H7 (cell line): ENCODE results near the gene BMPER. TPM values are rescaled to one million over a fixed set of nuclear protein-coding genes. Genes with fewer than 3 reads are reported as not detected.

ENCODE experiments used
- DNase-seq: peaks from one replicate; pipeline ENCODE4 v3.0.0; 2012
- H3K27me3 ChIP-seq: 2 replicates; pipeline ENCODE4 v1.6.0; 2011; ENCODE audit warnings: mild to moderate bottlenecking, low read length; ENCODE audit not compliant: control insufficient read depth, insufficient read depth
- H3K36me3 ChIP-seq: replicated peaks from 2 replicates; pipeline ENCODE4 v1.5.1; 2011; ENCODE audit warnings: low read length; ENCODE audit not compliant: control insufficient read depth, insufficient read depth
- H3K4me3 ChIP-seq: 2 replicates; pipeline ENCODE4 v1.5.1; 2011; ENCODE audit warnings: low read depth, mild to moderate bottlenecking, control low read depth, low read length, moderate library complexity; ENCODE audit not compliant: insufficient read depth
- total RNA-seq: library from RNA; depleted of rRNA; stranded (reverse); fragments of >200 nt; shearing (Covaris generic); gene quantifications from 2 replicates; pipeline ENCODE4 v1.2.3, GENCODE V29; 2014

BMPER gene
- total RNA-seq, 1 experiment from 2014 or later, result 2.4 TPM

GRCh38 chr7:34031156-34031555 lies 125.8 kb downstream of the BMPER start:
- no peak overlapping the region for H3K4me3 ChIP-seq
- no peaks in the 10 kb centered on the region for H3K27me3 ChIP-seq
- DNase-seq, result no peak
- H3K36me3 ChIP-seq, result no peaks in the 10 kb centered on the region

- no peak overlapping the region for H3K4me3 ChIP-seq
- H3K36me3 ChIP-seq, result no peaks in the 10 kb centered on the region
- no peak for DNase-seq
- no peaks in the 10 kb centered on the region for H3K27me3 ChIP-seq
Measured at GRCh38 chr7:34034728-34035127, 129.4 kb downstream of the BMPER start.

GRCh38 chr7:34036051-34036920 lies 130.9 kb downstream of the BMPER start:
- no peak for DNase-seq

GRCh38 chr7:34036972-34037792 lies 131.8 kb downstream of the BMPER start:
- DNase-seq, result no peak
- Histone ChIP-seq H3K36me3 (no peaks in the 10 kb centered on the region), H3K27me3 (no peaks in the 10 kb centered on the region), H3K4me3 (no peak overlapping the region)

More at GRCh38 chr7:34036051-34036920, 130.9 kb downstream of the BMPER start:
- no peaks in the 10 kb centered on the region for H3K36me3 ChIP-seq
- no peak overlapping the region for H3K4me3 ChIP-seq
- no peaks in the 10 kb centered on the region for H3K27me3 ChIP-seq

- no peaks in the 10 kb centered on the region for H3K27me3 ChIP-seq
- no peak overlapping the region for H3K4me3 ChIP-seq
- no peaks in the 10 kb centered on the region for H3K36me3 ChIP-seq
- DNase-seq, result no peak
Measured at GRCh38 chr7:34038816-34039470, 133.6 kb downstream of the BMPER start.

GRCh38 chr7:34041707-34042106 lies 136.4 kb downstream of the BMPER start:
- Histone ChIP-seq H3K27me3 (no peaks in the 10 kb centered on the region), H3K4me3 (no peak overlapping the region), H3K36me3 (no peaks in the 10 kb centered on the region)
- no peak for DNase-seq

- Histone ChIP-seq H3K36me3 (no peaks in the 10 kb centered on the region), H3K27me3 (no peaks in the 10 kb centered on the region), H3K4me3 (no peak overlapping the region)
- DNase-seq, result no peak
Measured at GRCh38 chr7:34042406-34042805, 137.1 kb downstream of the BMPER start.

GRCh38 chr7:34043461-34044305 lies 138.3 kb downstream of the BMPER start:
- DNase-seq, result no peak
- no peak overlapping the region for H3K4me3 ChIP-seq
- H3K27me3 ChIP-seq, result no peaks in the 10 kb centered on the region
- no peaks in the 10 kb centered on the region for H3K36me3 ChIP-seq

- Histone ChIP-seq H3K27me3 (no peaks in the 10 kb centered on the region), H3K36me3 (no peaks in the 10 kb centered on the region), H3K4me3 (no peak overlapping the region)
- no peak for DNase-seq
Measured at GRCh38 chr7:34044306-34044643, 138.9 kb downstream of the BMPER start.

GRCh38 chr7:34044734-34045353 lies 139.5 kb downstream of the BMPER start:
- DNase-seq, result no peak
- Histone ChIP-seq H3K36me3 (no peaks in the 10 kb centered on the region), H3K4me3 (no peak overlapping the region), H3K27me3 (no peaks in the 10 kb centered on the region)

- no peak for DNase-seq
- H3K4me3 ChIP-seq, result no peak overlapping the region
- H3K36me3 ChIP-seq, result no peaks in the 10 kb centered on the region
- no peaks in the 10 kb centered on the region for H3K27me3 ChIP-seq
Measured at GRCh38 chr7:34048445-34048844, 143.1 kb downstream of the BMPER start.

GRCh38 chr7:34054075-34054474 lies 148.7 kb downstream of the BMPER start:
- Histone ChIP-seq H3K27me3 (no peaks in the 10 kb centered on the region), H3K4me3 (no peak overlapping the region), H3K36me3 (no peaks in the 10 kb centered on the region)
- no peak for DNase-seq

GRCh38 chr7:34057136-34057535 lies 151.8 kb downstream of the BMPER start:
- H3K27me3 ChIP-seq, result no peaks in the 10 kb centered on the region

GRCh38 chr7:34057956-34058355 lies 152.6 kb downstream of the BMPER start:
- Histone ChIP-seq H3K36me3 (no peaks in the 10 kb centered on the region), H3K27me3 (no peaks in the 10 kb centered on the region), H3K4me3 (no peak overlapping the region)
- DNase-seq, result no peak

More at GRCh38 chr7:34057136-34057535, 151.8 kb downstream of the BMPER start:
- Histone ChIP-seq H3K36me3 (no peaks in the 10 kb centered on the region), H3K4me3 (no peak overlapping the region)
- DNase-seq, result no peak
